Pancreas (tissue), 10 donors: ENCODE results near the gene PRDM12. TPM values are rescaled to one million over a fixed set of nuclear protein-coding genes. Genes with fewer than 3 reads are reported as not detected.
"Not testable (repeated sequence)": the region's sequence is repeated elsewhere in the genome, so short reads cannot be mapped to it uniquely, and the experiment has no call there.

Experiments
- ATAC-seq, 4 donors: fragments of 200-7000 bp; cut with Tn5 transposase; one replicate each; pipeline versions ENCODE4 v1.8.0 to v1.9.1; 2020; ENCODE audit warnings: mild to moderate bottlenecking in 4 of 4, moderate library complexity in 4 of 4
- DNase-seq, 6 donors: peaks; one replicate each; pipeline ENCODE4 v3.0.0-alpha.2; 2020
- FAIRE-seq: peaks from 2 replicates; lab custom pipeline; 2012; peaks lifted over from hg19 to GRCh38; lab: Jason Lieb, UNC
- H3K27ac ChIP-seq, 4 donors: fragments of 200-600 bp; sonication (generic); 1 replicate in 3 of 4; 2 replicates in 1 of 4; pipeline versions ENCODE4 v1.5.0 to v1.8.0; 2020
- H3K27me3 ChIP-seq, 4 donors: fragments of 200-600 bp; one replicate each; pipeline ENCODE4 v1.8.0; 2021
- H3K36me3 ChIP-seq, 3 donors: fragments of 200-600 bp; sonication (generic) in 1 of 3; one replicate each; pipeline versions ENCODE4 v1.5.0 to v1.8.0; 2020 to 2021
- H3K4me1 ChIP-seq, 3 donors: fragments of 200-600 bp; one replicate each; pipeline ENCODE4 v1.8.0; 2021
- H3K4me3 ChIP-seq, 4 donors: fragments of 200-600 bp; sonication (generic) in 2 of 4; one replicate each; pipeline versions ENCODE4 v1.5.0 to v1.8.0; 2020 to 2021
- H3K9me3 ChIP-seq, 4 donors: fragments of 200-600 bp; one replicate each; pipeline ENCODE4 v1.8.0; 2021
- CTCF ChIP-seq, 4 donors: fragments of 200-600 bp; sonication (generic) in 3 of 4; IDR thresholded peaks; one replicate each; pipeline versions ENCODE4 v1.5.0 to v1.8.0; 2021; ENCODE audit warnings: antibody characterized with exemption in 4 of 4
- whole genome bisulfite sequencing, 2 donors: extraction: QIAGEN DNeasy Blood & Tissue Kit; methylation state at CpG; one replicate each; pipeline ENCODE4 v1.1.7; 2013; 5-methylcytosine and 5-hydroxymethylcytosine counted together
- intact Hi-C, 3 donors: fragments of 100-400 bp; cut with DNase I; formaldehyde crosslinking; loops; one replicate each; pipeline versions ENCODE4 v1.11.1 to v1.14.2; 2022
- polyA plus RNA-seq, 2 donors: library from polyadenylated mRNA; stranded (reverse); fragments of 200-250 nt; gene quantifications; one replicate each; pipeline ENCODE4 v1.2.3, GENCODE V29; 2013
- total RNA-seq, 6 donors: library from RNA; stranded (reverse); fragmentation: NEBNext Ultra II Directional in 4 of 6; extraction: Animal tissue kit (Norgen Biotek cat#: 25700) in 4 of 6; gene quantifications; one replicate each; pipeline versions ENCODE4 v1.2.1 to v1.2.4, GENCODE V29; 2021 to 2023
- donor health status: healthy with polysubstance abuse.
- donor health status: DM: no; HTN: no; CAD: no; lungs with moderate emphysema.
- donor health status: DM: no; HTN: no; CAD: no.
- donor health status: control.
- donor health status: control.
- donor health status: Bipolar disorder and iron deficiency.
- donor health status: DM: yes; HTN: yes; CAD: no.
- donor health status: DM: no; HTN: no; CAD: no.
- donor health status: DM: no; HTN: no; CAD: no.
- donor health status: DM: yes; HTN: yes; CAD: no.

Gene PRDM12
- total and polyA plus RNA-seq, 8 donors, result 0.02 to 0.06 (median 0.06) TPM; not detected in 5

GRCh38 chr9:130682421-130683121 lies 18.2 kb downstream of the PRDM12 start:
- Histone ChIP-seq H3K4me1 (peaks cover 0 to 7% (median 0%) of the 10 kb centered on the region in 3 donors), H3K9me3 (no peaks in the 10 kb centered on the region), H3K27ac (no peak overlapping the region), H3K36me3 (no peaks in the 10 kb centered on the region), H3K4me3 (peak overlapping the region in 2 of 4 donors; percentile 49 to 61), H3K27me3 (no peaks in the 10 kb centered on the region)
- FAIRE-seq (peak; percentile 84), ATAC-seq (peak; percentile 78 to 94 (median 90)), DNase-seq (peak; percentile 74 to 92 (median 86))
- TF ChIP-seq CTCF (IDR thresholded peaks at IDR 0.05), result peak; percentile 60 to 82 (median 74)
- 3% methylated on average over 22 of the region's 22 CpGs for WGBS, 2 donors
- intact Hi-C loops, result loop anchor here in 2 of 3 donors (2.0 kb wide), 1 partner anchor 222 kb away; no protein-coding TSS in a partner anchor

- no peaks in the 10 kb centered on the region for H3K36me3 ChIP-seq
- no peak overlapping the region for H3K27ac ChIP-seq
- peaks cover 0 to 7% (median 0%) of the 10 kb centered on the region in 3 donors for H3K4me1 ChIP-seq
- DNase-seq (no peak), FAIRE-seq (no peak), ATAC-seq (no peak)
- intact Hi-C loops, result no loop called here
- H3K27me3 ChIP-seq, result no peaks in the 10 kb centered on the region
- no peaks in the 10 kb centered on the region for H3K9me3 ChIP-seq
- no peak for TF ChIP-seq CTCF (IDR thresholded peaks at IDR 0.05)
- no peak overlapping the region for H3K4me3 ChIP-seq
Observed at GRCh38 chr9:130685104-130685503, 20.7 kb downstream of the PRDM12 start.

GRCh38 chr9:130685945-130686344 lies 21.6 kb downstream of the PRDM12 start:
- H3K4me3 ChIP-seq, H3K27me3 ChIP-seq, intact Hi-C loops, H3K36me3 ChIP-seq, FAIRE-seq, H3K27ac ChIP-seq, ATAC-seq, DNase-seq, H3K9me3 ChIP-seq, H3K4me1 ChIP-seq: not testable (repeated sequence)
- WGBS, 2 donors, result 91 to 97% methylated on average over 11 of the region's 11 CpGs

GRCh38 chr9:130687615-130688014 lies 23.2 kb downstream of the PRDM12 start:
- H3K4me3 ChIP-seq, result no peak overlapping the region
- intact Hi-C loops, result no loop called here
- no peaks in the 10 kb centered on the region for H3K27me3 ChIP-seq
- TF ChIP-seq CTCF (IDR thresholded peaks at IDR 0.05), result no peak
- no peak for DNase-seq
- H3K27ac ChIP-seq, result no peak overlapping the region
- H3K9me3 ChIP-seq, result no peaks in the 10 kb centered on the region
- no peaks in the 10 kb centered on the region for H3K4me1 ChIP-seq
- FAIRE-seq, result no peak
- no peaks in the 10 kb centered on the region for H3K36me3 ChIP-seq
- ATAC-seq, result no peak
- 66 to 86% methylated on average over 2 of the region's 2 CpGs for WGBS, 2 donors

GRCh38 chr9:130688072-130688471 lies 23.7 kb downstream of the PRDM12 start:
- no peaks in the 10 kb centered on the region for H3K36me3 ChIP-seq
- intact Hi-C loops, result no loop called here

More at GRCh38 chr9:130688072-130688471, 23.7 kb downstream of the PRDM12 start:
- Histone ChIP-seq H3K27me3 (no peaks in the 10 kb centered on the region), H3K27ac (no peak overlapping the region), H3K4me1 (no peaks in the 10 kb centered on the region), H3K4me3 (no peak overlapping the region), H3K9me3 (no peaks in the 10 kb centered on the region)
- no peak for TF ChIP-seq CTCF (IDR thresholded peaks at IDR 0.05)
- DNase-seq (no peak), ATAC-seq (no peak), FAIRE-seq (no peak)
- WGBS, 2 donors, result 79 to 81% methylated on average over 5 of the region's 5 CpGs
